Cardiac muscle cell (in vitro differentiated cells and primary cell): Measurements from ENCODE around the gene TTBK1. TPM values are rescaled to one million over a fixed set of nuclear protein-coding genes. Genes with fewer than 3 reads are reported as not detected.

Source experiments
- DNase-seq, 2 donors: peaks; one replicate each; pipeline versions ENCODE4 v3.0.0 to v3.0.0-alpha.2; 2010 to 2017; ENCODE audit warnings: low read depth in 1 of 2, low spot score in 1 of 2
- H3K27ac ChIP-seq: fragments of 200-600 bp; sonication (generic); 2 replicates; pipeline ENCODE4 v1.5.1; 2016
- H3K27me3 ChIP-seq: fragments of 200-600 bp; sonication (generic); 2 replicates; pipeline ENCODE4 v1.6.0; 2016; ENCODE audit warnings: control low read depth
- H3K36me3 ChIP-seq: fragments of 200-600 bp; sonication (generic); 2 replicates; pipeline ENCODE4 v1.5.1; 2016; ENCODE audit warnings: control low read depth
- H3K4me1 ChIP-seq: fragments of 200-600 bp; sonication (generic); 2 replicates; pipeline ENCODE4 v1.8.1; 2017; ENCODE audit warnings: low read depth, mild to moderate bottlenecking, mixed run types
- H3K4me3 ChIP-seq: fragments of 200-600 bp; sonication (generic); 2 replicates; pipeline ENCODE4 v1.5.1; 2016; ENCODE audit warnings: mild to moderate bottlenecking
- H3K9me3 ChIP-seq: fragments of 200-600 bp; sonication (generic); 2 replicates; pipeline ENCODE4 v1.5.1; 2017; ENCODE audit warnings: low read depth, mild to moderate bottlenecking, control low read depth
- CTCF ChIP-seq: IDR thresholded peaks from 2 replicates; pipeline ENCODE4 v1.5.1; 2012; ENCODE audit warnings: low read depth, mild to moderate bottlenecking, low read length
- polyA plus RNA-seq: library from polyadenylated mRNA; unstranded; fragments of >200 nt; fragmentation: Nextera tagmentation; extraction: Ambion mirVana; gene quantifications from 2 replicates; pipeline ENCODE4 v1.2.1, GENCODE V29; 2016
- total RNA-seq: library from RNA; depleted of rRNA; stranded (reverse); fragments of >200 nt; gene quantifications from 2 replicates; pipeline ENCODE4 v1.2.3, GENCODE V29; 2016

TTBK1 gene
- total and polyA plus RNA-seq, 2 experiments from 2014 or later, result 0.15 to 1.0 TPM

GRCh38 chr6:43271103-43271815, 28.0 kb downstream of the TTBK1 start:
- H3K4me1 ChIP-seq, result peaks cover 34% of the 10 kb centered on the region
- no peak overlapping the region for H3K4me3 ChIP-seq
- DNase-seq, result no peak
- no peak overlapping the region for H3K27ac ChIP-seq
- peaks cover 26% of the 10 kb centered on the region for H3K27me3 ChIP-seq
- no peaks in the 10 kb centered on the region for H3K9me3 ChIP-seq
- TF ChIP-seq CTCF, result no peak
- H3K36me3 ChIP-seq, result no peaks in the 10 kb centered on the region

DNA sequence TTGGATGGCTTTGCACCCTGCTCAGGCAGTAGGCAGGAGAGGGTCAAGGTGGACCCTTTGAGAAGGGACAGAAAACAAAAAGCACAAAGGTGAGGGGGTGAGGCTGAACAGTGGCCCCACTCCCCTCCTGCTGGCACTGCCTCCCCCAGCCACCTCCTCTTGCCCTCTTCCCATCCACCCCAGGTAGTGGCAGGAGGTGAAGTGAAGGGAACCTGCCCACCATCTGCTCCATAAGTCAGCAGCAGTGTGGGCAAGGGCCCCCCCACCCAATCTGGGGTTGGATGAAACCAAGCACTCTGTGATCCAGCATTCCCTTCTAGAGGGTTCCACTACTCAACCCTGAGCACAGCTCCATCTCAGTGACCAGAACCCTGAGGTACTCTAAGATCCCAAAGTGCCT, 28.7 kb downstream of the TTBK1 start:
- TF ChIP-seq CTCF, result no peak
- H3K4me3 ChIP-seq, result no peak overlapping the region
- peaks cover 34% of the 10 kb centered on the region for H3K4me1 ChIP-seq
- DNase-seq, result no peak
- no peaks in the 10 kb centered on the region for H3K36me3 ChIP-seq
- no peak overlapping the region for H3K27ac ChIP-seq
- H3K27me3 ChIP-seq, result peaks cover 30% of the 10 kb centered on the region
- no peaks in the 10 kb centered on the region for H3K9me3 ChIP-seq

GRCh38 chr6:43273707-43274106, 30.4 kb downstream of the TTBK1 start:
- H3K9me3 ChIP-seq, result no peaks in the 10 kb centered on the region
- H3K4me3 ChIP-seq, result no peak overlapping the region
- H3K27ac ChIP-seq, result no peak overlapping the region
- no peak for TF ChIP-seq CTCF
- no peak for DNase-seq
- no peaks in the 10 kb centered on the region for H3K36me3 ChIP-seq
- H3K4me1 ChIP-seq, result peaks cover 21% of the 10 kb centered on the region
- H3K27me3 ChIP-seq, result peaks cover 30% of the 10 kb centered on the region

DNA sequence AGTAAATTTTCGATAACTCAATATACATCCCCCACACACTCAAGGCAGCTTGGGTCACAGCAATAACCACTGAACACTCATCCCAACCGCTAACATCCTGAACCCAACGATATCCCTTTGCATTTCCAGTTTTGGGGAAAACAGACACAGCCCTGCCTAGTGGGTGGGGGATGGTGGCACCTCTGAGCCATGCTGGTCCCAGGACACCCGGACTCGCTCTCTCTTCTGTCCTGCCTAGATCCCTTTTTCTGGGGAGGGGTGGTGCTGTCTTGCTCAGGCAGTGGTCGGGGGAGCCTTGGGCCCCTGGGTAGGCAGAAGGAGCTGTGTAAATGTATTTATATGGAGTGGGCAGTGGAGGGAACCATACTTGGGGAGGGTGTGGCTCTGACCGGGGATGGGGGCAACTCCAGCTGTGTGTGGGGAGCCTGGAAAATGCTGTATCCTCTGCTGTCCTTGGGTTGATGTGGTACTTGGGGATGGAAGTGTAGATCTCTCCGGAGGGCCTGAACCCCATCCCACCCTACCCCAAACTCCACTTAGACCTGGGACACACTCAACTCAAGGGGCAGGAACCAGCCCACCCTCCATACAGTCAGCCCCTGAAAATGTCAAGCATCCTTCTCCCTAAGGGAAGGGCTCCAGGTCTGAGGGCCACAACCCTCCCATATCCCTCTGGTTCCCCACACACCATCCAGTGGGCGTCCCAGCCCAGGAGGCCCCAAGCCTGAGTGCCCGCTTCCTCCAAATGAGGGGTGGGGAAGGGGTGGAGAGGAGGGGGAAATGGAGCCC, 31.0 kb downstream of the TTBK1 start:
- Histone ChIP-seq H3K27ac (no peak overlapping the region), H3K9me3 (no peaks in the 10 kb centered on the region), H3K4me3 (no peak overlapping the region), H3K27me3 (peaks cover 30% of the 10 kb centered on the region), H3K4me1 (peaks cover 22% of the 10 kb centered on the region), H3K36me3 (no peaks in the 10 kb centered on the region)
- no peak for TF ChIP-seq CTCF
- no peak for DNase-seq

DNA sequence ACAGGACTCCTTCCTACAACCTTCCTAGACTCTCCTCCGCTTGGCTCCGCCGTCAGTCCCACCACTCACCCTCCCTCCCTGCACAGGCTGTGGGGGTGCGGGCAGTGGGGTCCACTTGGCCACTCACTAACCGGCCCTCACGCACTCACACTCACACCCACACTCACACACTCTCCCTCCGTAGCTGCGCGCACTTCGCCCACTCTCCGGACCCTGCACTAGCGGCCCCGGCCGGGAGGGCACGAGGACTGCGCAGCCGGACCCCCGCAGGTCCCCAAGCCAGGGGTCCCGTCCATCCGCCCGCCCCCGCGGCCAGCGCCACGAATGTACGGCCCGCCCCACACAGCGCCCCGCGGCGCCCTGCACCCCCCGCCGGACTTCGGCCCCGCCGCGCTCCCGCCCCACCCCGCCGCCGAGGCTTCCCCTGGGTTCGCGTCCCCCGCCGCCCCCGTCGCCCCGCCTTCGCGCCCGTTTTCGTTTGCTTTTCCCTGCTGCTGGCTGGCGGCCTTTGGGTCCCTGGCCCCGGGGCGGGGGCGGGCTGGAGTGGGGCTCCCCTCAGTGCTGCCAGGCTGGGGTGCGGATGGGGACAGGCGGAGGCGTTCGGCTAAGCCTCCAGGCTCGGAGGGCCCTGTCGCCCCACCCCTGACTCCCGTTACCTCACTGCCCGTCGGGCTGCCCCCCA, 31.8 kb downstream of the TTBK1 start:
- Histone ChIP-seq H3K27ac (no peak overlapping the region), H3K36me3 (no peaks in the 10 kb centered on the region), H3K4me1 (peaks cover 14% of the 10 kb centered on the region), H3K9me3 (no peaks in the 10 kb centered on the region), H3K4me3 (peak overlapping the region; percentile 22), H3K27me3 (peaks cover 30% of the 10 kb centered on the region)
- no peak for TF ChIP-seq CTCF
- DNase-seq, result no peak
